Inferior parietal cortex (tissue), 1 donor: ENCODE data around the gene GPC6.
"Not testable (repeated sequence)": the region's sequence is repeated elsewhere in the genome, so short reads cannot be mapped to it uniquely, and the experiment has no call there.

ENCODE experiments used
- DNase-seq: peaks from one replicate; pipeline ENCODE4 v3.0.0-alpha.2; 2016; ENCODE audit errors: extremely low spot score

Gene GPC6

DNA sequence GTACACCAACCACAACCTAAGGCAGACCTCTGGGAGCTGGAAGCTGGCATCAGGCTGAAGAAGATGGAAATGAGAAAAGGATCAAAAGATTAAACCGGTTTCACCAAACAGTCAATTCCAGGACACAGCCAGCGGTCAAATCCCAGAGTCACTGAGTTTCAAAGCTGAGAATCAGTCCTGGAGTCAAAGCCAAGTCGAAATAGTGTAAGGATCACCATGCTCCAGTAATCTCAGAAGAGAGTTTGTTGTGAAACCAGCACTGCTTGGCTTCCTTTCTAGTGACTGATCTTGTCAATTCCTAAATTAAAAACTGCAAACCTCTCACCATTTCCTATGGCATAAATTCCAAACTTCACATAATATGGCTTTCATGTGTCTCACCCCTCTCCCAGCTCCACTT lies 198.8 kb downstream of the GPC6 start:
- no peak for DNase-seq

DNA sequence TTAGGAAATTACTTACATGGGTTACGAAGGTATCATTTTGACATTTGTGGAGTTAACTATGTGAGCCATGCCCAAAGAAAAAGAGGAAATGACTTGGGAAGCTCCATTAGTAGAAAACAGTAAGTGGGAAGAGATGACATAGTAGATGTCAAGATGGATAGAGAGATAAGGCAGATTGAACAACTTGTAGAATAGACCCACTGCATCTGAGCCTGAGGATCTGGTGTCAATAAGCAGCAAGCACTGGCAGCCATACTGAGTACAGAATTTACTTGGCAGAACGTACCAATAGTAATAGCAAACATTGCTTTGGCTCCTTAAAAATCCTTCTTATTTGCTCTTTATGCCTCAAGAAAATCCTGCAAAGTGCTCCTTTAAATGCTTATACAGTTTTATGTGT lies 203.8 kb downstream of the GPC6 start:
- no peak for DNase-seq

GRCh38 chr13:93435651-93436050 lies 209.0 kb downstream of the GPC6 start:
- no peak for DNase-seq

GRCh38 chr13:93437081-93437480 lies 210.5 kb downstream of the GPC6 start:
- no peak for DNase-seq

DNA sequence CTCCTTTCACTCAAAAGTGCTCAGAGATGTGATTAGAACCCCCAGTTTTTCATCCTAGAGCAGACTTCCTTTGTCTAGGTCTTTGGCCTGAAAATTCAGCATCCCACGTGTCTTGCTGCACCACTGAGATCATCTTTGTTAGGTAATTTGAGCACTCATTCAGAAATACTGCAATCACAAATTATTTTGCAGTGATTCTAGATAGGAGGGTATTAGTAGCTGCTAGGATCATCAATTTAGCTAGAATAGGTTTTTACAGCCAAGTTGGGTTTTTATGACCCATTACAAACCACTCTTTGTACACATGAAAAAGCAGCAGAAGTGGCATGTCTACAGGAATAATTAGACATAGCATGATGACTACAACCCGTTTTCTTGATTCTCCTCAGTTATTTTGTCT lies 219.6 kb downstream of the GPC6 start:
- DNase-seq, result no peak

DNA sequence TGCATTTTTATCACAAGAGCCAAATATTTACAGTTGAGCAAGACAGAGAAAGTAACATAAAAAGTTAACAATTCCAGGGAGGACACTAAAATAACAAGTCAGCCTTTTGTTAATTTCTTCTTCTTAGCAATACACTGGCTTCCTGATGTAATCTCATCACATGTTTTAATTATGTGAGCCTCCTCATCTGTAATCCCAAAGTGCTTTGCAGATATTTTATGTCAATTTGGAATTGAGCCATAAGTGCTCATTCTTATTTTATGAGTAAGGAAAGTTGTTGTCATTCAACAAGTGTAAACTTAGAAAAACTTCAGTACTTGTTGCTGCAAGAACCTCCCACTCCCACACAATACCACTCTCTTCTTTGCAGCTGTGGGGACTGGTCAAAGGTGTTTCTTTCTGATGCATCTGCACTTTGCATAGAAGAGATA lies 223.6 kb downstream of the GPC6 start:
- no peak for DNase-seq

DNA sequence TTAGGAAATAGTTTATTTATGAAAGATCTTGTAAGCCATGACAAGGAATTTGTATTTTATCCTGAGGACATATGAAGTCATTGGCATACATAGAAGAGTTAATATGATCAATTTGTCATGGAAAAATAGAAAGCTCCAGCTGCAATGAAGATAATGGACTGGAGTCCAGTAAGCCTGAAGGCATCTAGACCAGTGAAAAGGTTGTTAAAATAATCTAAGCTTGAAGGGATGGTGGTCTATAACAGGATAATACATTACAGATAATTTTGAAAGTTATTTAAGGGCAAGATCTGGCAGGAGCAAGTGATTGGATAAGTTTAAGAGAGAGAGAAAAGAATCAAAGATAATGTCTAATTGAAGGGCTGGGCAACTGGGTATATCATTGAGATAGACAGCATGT lies 224.2 kb downstream of the GPC6 start:
- no peak for DNase-seq

GRCh38 chr13:93454676-93455235 lies 228.1 kb downstream of the GPC6 start:
- DNase-seq, result not testable (repeated sequence)

GRCh38 chr13:93455861-93456260 lies 229.3 kb downstream of the GPC6 start:
- no peak for DNase-seq

DNA sequence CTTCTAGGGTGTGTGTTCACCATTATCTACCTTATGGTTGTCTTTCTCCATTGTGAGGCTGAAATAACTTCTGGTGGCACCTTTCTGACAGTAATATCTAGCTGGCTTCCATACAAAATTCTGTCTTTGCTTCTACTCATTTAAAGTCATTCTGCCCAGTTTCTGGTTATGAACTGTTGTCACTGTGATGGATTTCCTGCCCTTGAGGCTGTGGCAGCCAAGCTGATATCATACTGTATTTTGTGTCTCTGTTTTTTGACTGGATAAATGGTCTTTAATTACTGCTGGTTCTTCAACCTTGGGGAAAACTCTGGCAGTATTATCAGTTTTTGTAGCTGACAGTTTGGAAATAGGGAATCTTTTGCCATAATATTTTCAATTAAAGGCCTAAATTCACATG lies 233.4 kb downstream of the GPC6 start:
- DNase-seq, result no peak

- DNase-seq, result no peak
Measured at GRCh38 chr13:93462151-93462550, 235.5 kb downstream of the GPC6 start.

GRCh38 chr13:93466502-93467036 lies 240.0 kb downstream of the GPC6 start:
- DNase-seq, result no peak

GRCh38 chr13:93467175-93467574 lies 240.6 kb downstream of the GPC6 start:
- no peak for DNase-seq

DNA sequence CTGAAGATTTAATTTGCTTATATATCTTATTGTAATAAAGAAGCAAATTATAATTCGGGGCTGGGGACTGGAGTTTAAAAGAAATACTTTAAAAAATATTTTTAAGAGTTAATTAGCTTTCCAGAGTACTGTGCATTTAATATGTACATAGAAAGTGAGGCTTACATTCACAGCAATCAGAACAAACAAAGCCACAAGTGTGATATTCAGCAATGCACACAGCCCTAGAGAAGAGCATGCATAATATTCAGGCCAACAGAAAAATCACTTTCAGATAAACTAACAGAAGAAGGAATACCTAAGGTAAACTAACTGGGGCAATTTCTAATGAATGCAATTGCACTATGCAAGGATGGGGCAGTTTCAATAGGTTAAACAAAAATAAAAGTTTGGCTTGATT lies 241.8 kb downstream of the GPC6 start:
- DNase-seq, result no peak

DNA sequence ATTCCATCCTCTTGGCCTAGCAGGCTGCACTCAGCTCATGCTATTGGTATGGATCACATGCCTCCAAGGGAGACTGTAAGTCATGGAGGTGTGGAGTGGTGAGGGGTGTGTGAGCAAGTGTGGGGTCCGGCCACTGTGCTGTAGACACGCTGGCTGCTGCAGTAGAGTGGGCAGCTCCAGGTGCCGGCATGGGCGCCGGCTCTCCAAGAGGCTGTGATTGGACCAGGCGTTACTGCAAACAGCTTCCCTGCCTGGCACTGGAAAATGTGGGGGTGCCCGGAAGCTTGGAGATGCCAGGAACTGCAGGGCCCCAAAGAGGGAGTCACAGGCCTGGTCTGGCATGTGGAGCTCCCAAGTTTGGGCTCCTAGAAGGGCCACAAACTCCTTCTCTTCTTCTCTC lies 245.7 kb downstream of the GPC6 start:
- no peak for DNase-seq

GRCh38 chr13:93472814-93473296 lies 246.2 kb downstream of the GPC6 start:
- no peak for DNase-seq

GRCh38 chr13:93473441-93474270 lies 247.0 kb downstream of the GPC6 start:
- DNase-seq, result no peak

- no peak for DNase-seq
Measured at GRCh38 chr13:93476175-93476574, 249.6 kb downstream of the GPC6 start.

- DNase-seq, result no peak
Measured at GRCh38 chr13:93477238-93477637, 250.6 kb downstream of the GPC6 start.

DNA sequence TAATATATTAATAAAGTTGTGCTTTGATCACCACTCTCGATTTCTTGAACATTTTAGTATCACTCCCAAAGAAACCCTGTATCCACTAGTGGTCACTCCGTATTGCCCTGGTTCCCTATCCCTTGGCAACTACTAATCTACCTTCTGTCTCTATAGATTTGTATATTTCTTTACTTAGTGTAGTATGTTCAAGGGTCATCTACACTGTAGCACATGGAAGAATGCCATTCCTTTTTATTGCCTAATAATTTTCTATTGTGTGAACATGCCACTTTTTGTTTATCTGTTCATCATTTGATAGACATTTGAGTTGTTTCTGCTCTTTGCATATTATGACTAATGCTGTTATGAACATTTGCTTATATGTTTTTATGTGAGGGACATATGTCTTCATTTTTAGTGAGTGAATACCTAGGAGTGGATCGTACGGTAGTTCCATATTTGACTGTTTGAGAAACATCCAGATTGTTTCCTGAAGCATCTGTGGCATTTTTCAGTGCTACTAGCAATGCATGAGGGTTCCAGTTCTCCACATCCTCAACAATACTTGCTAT lies 254.0 kb downstream of the GPC6 start:
- DNase-seq, result no peak

GRCh38 chr13:93496117-93496516 lies 269.5 kb downstream of the GPC6 start:
- DNase-seq, result not testable (repeated sequence)

GRCh38 chr13:93496985-93497673 lies 270.5 kb downstream of the GPC6 start:
- no peak for DNase-seq
